Esophagus squamous epithelium (tissue), 4 donors: Measurements from ENCODE around the gene KLHL20.

Source experiments
- POLR2A ChIP-seq, 4 donors: fragments of 450-650 bp; IDR thresholded peaks; one replicate each; pipeline ENCODE4 v1.6.1; 2017; ENCODE audit warnings: antibody characterized with exemption in 4 of 4, mild to moderate bottlenecking in 4 of 4, moderate library complexity in 3 of 4
- TF ChIP-seq, protein P1 (sequence below), 6 experiments: fragments of 450-650 bp in 4 of 6; fragments of 200-600 bp in 2 of 6; sonication (generic) in 2 of 6; IDR thresholded peaks; one replicate each; pipeline ENCODE4 v1.5.1; 2016 to 2019; ENCODE audit warnings: antibody characterized with exemption in 6 of 6, mild to moderate bottlenecking in 4 of 6, moderate library complexity in 4 of 6

DNA sequence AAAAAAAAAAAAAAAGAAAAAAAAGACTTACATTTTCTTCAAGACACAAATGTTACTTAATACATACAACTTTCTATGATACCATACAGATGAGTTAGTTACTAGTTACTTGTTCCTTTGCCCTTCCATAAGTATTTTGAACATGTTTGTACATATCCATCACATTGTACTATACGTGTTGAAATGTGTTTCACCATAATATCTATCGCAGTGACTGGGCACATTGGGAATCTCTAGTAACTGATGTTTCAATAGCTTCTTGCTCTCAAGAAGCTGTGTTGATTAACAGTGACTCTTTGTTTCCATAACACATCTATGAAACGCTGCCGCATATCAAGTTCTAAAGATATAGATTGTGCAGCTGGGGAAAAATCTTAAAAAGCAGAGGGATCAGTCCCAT lies 42.9 kb downstream of the KLHL20 start:
- no peak for TF ChIP-seq POLR2A (IDR thresholded peaks at IDR 0.05)
- TF ChIP-seq, protein P1, sequence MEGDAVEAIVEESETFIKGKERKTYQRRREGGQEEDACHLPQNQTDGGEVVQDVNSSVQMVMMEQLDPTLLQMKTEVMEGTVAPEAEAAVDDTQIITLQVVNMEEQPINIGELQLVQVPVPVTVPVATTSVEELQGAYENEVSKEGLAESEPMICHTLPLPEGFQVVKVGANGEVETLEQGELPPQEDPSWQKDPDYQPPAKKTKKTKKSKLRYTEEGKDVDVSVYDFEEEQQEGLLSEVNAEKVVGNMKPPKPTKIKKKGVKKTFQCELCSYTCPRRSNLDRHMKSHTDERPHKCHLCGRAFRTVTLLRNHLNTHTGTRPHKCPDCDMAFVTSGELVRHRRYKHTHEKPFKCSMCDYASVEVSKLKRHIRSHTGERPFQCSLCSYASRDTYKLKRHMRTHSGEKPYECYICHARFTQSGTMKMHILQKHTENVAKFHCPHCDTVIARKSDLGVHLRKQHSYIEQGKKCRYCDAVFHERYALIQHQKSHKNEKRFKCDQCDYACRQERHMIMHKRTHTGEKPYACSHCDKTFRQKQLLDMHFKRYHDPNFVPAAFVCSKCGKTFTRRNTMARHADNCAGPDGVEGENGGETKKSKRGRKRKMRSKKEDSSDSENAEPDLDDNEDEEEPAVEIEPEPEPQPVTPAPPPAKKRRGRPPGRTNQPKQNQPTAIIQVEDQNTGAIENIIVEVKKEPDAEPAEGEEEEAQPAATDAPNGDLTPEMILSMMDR (IDR thresholded peaks at IDR 0.05), result no peak
